ENCODE results near the gene CABP4.
"Not testable (repeated sequence)": the region's sequence is repeated elsewhere in the genome, so short reads cannot be mapped to it uniquely, and the experiment has no call there.

Gene CABP4

GRCh38 chr11:67482275-67482826 lies 27.2 kb downstream of the CABP4 start:
- no peak for DNase-seq (ENCODE audit: low read depth)

GRCh38 chr11:67482827-67483798 lies 28.0 kb downstream of the CABP4 start, which contains the start of gene AIP:
Gene AIP (plus strand): TSS chr11:67483026. CDS start chr11:67483159, 133 bp downstream.
- DNase-seq (ENCODE audit: low read depth) = peak; percentile 89

GRCh38 chr11:67483831-67484665 lies 28.9 kb downstream of the CABP4 start:
- no peak for DNase-seq (ENCODE audit: low read depth)

- no peak for DNase-seq (ENCODE audit: low read depth)
Observed at GRCh38 chr11:67484847-67485311, 29.7 kb downstream of the CABP4 start.

GRCh38 chr11:67485873-67486361 lies 30.8 kb downstream of the CABP4 start:
- DNase-seq (ENCODE audit: low read depth) = not testable (repeated sequence)

GRCh38 chr11:67486481-67487195 lies 31.5 kb downstream of the CABP4 start:
- no peak for DNase-seq (ENCODE audit: low read depth)

GRCh38 chr11:67489203-67489884 lies 34.2 kb downstream of the CABP4 start:
- DNase-seq (ENCODE audit: low read depth) = no peak

GRCh38 chr11:67489885-67490726 lies 35.0 kb downstream of the CABP4 start:
- no peak for DNase-seq (ENCODE audit: low read depth)

- no peak for DNase-seq (ENCODE audit: low read depth)
Observed at GRCh38 chr11:67490727-67491065, 35.5 kb downstream of the CABP4 start.

GRCh38 chr11:67491276-67492068 lies 36.3 kb downstream of the CABP4 start:
- DNase-seq (ENCODE audit: low read depth) = no peak

GRCh38 chr11:67492069-67492727 lies 37.0 kb downstream of the CABP4 start:
- no peak for DNase-seq (ENCODE audit: low read depth)

- DNase-seq (ENCODE audit: low read depth) = no peak
Observed at GRCh38 chr11:67492801-67493547, 37.8 kb downstream of the CABP4 start.

- no peak for DNase-seq (ENCODE audit: low read depth)
Observed at GRCh38 chr11:67493548-67494370, 38.6 kb downstream of the CABP4 start.

GRCh38 chr11:67494371-67495233 lies 39.4 kb downstream of the CABP4 start:
- DNase-seq (ENCODE audit: low read depth) = no peak

- no peak for DNase-seq (ENCODE audit: low read depth)
Observed at GRCh38 chr11:67495234-67496005, 40.3 kb downstream of the CABP4 start.
